HEK293 (cell line): Measurements from ENCODE around the gene TMOD1.

Source experiments
- CTCF ChIA-PET: fragments of 350-600 bp; formaldehyde crosslinking; extraction: SDS; loops from one replicate; lab custom pipeline; 2021; ENCODE audit warnings: antibody characterized with exemption; lab: Yijun Ruan, JAX
- POLR2A ChIA-PET: fragments of 300-600 bp; formaldehyde crosslinking; extraction: SDS; loops from one replicate; lab custom pipeline; 2020; ENCODE audit warnings: antibody characterized with exemption, inconsistent platforms; lab: Yijun Ruan, JAX
- H3K27ac ChIP-seq: fragments of 200-500 bp; sonication (Bioruptor generic); 2 replicates; pipeline ENCODE4 v1.5.1; 2014; ENCODE audit warnings: low read depth, low read length, control low read depth, inconsistent platforms; ENCODE audit errors: extremely low read depth
- H3K36me3 ChIP-seq, 2 experiments: fragments of 200-500 bp in 1 of 2; sonication (Bioruptor generic) in 1 of 2; 1 replicate in 1 of 2; 2 replicates in 1 of 2; pipeline ENCODE4 v1.5.1; 2014 to 2017; ENCODE audit warnings: inconsistent platforms in 2 of 2, low read length in 2 of 2; ENCODE audit not compliant: control insufficient read depth in 2 of 2, insufficient read depth in 1 of 2
- H3K4me1 ChIP-seq: fragments of 200-500 bp; sonication (Bioruptor generic); 2 replicates; pipeline ENCODE4 v1.5.1; 2014; ENCODE audit warnings: mild to moderate bottlenecking, low read length, inconsistent platforms; ENCODE audit not compliant: control insufficient read depth, insufficient read depth
- H3K4me3 ChIP-seq: 2 replicates; pipeline ENCODE4 v1.5.1; 2011; ENCODE audit warnings: low read depth, mild to moderate bottlenecking, control low read depth, low read length, moderate library complexity
- H3K9me3 ChIP-seq: fragments of 200-500 bp; sonication (Bioruptor generic); 2 replicates; pipeline ENCODE4 v1.5.1; 2014; ENCODE audit warnings: low read depth, low read length, inconsistent platforms; ENCODE audit not compliant: control insufficient read depth, insufficient read depth
- KLF9 ChIP-seq: fragments of 450-650 bp; formaldehyde crosslinking; IDR thresholded peaks from 2 replicates; pipeline ENCODE4 v1.5.1; 2016; ENCODE audit warnings: missing biosample characterization, missing genetic modification characterization, low read depth
- PRDM1 ChIP-seq: fragments of 450-650 bp; formaldehyde crosslinking; IDR thresholded peaks from 2 replicates; pipeline ENCODE4; 2016; ENCODE audit warnings: missing biosample characterization, missing genetic modification characterization
- SP7 ChIP-seq: fragments of 450-650 bp; formaldehyde crosslinking; IDR thresholded peaks from 2 replicates; pipeline ENCODE4 v1.5.1; 2016; ENCODE audit warnings: missing biosample characterization, missing genetic modification characterization
- WT1 ChIP-seq: fragments of 450-650 bp; formaldehyde crosslinking; IDR thresholded peaks from 2 replicates; pipeline ENCODE4 v1.5.1; 2016; ENCODE audit warnings: missing biosample characterization, missing genetic modification characterization
- ZNF132 ChIP-seq: fragments of 450-650 bp; formaldehyde crosslinking; IDR thresholded peaks from 2 replicates; pipeline ENCODE4 v1.5.1; 2017; ENCODE audit warnings: missing biosample characterization, missing genetic modification characterization, borderline replicate concordance
- ZNF24 ChIP-seq: fragments of 450-650 bp; formaldehyde crosslinking; IDR thresholded peaks from 2 replicates; pipeline ENCODE4 v1.5.1; 2016; ENCODE audit warnings: missing biosample characterization, missing genetic modification characterization
- ZNF248 ChIP-seq: fragments of 450-650 bp; formaldehyde crosslinking; IDR thresholded peaks from 2 replicates; pipeline ENCODE4 v1.5.1; 2017; ENCODE audit warnings: missing biosample characterization, missing genetic modification characterization
- ZNF292 ChIP-seq: fragments of 450-650 bp; formaldehyde crosslinking; IDR thresholded peaks from 2 replicates; pipeline ENCODE4 v1.5.1; 2016; ENCODE audit warnings: low read depth, missing biosample characterization, missing genetic modification characterization, borderline replicate concordance
- ZNF335 ChIP-seq: fragments of 450-650 bp; formaldehyde crosslinking; conservative IDR thresholded peaks from 2 replicates; pipeline ENCODE4 v1.5.1; 2016; ENCODE audit warnings: missing biosample characterization, missing genetic modification characterization
- ZNF624 ChIP-seq: fragments of 450-650 bp; formaldehyde crosslinking; IDR thresholded peaks from 2 replicates; pipeline ENCODE4 v1.5.1; 2017; ENCODE audit warnings: missing biosample characterization, missing genetic modification characterization
- ZNF629 ChIP-seq: fragments of 450-650 bp; formaldehyde crosslinking; IDR thresholded peaks from 2 replicates; pipeline ENCODE4 v1.5.1; 2017; ENCODE audit warnings: missing biosample characterization, missing genetic modification characterization
- ZNF677 ChIP-seq: fragments of 450-650 bp; IDR thresholded peaks from 2 replicates; pipeline ENCODE4 v1.5.0; 2018; ENCODE audit warnings: missing biosample characterization, mild to moderate bottlenecking, missing genetic modification characterization, moderate library complexity
- ZNF707 ChIP-seq: fragments of 450-650 bp; formaldehyde crosslinking; IDR thresholded peaks from 2 replicates; pipeline ENCODE4 v1.5.1; 2016; ENCODE audit warnings: missing biosample characterization, missing genetic modification characterization
- TF ChIP-seq, protein P1 (sequence below): fragments of 450-650 bp; IDR thresholded peaks from 2 replicates; pipeline ENCODE4 v1.5.1; 2018; ENCODE audit warnings: missing biosample characterization, mild to moderate bottlenecking, missing genetic modification characterization
- TF ChIP-seq, protein P2 (sequence below): fragments of 450-650 bp; formaldehyde crosslinking; optimal IDR thresholded peaks from 2 replicates; pipeline ENCODE3; 2016; ENCODE audit warnings: missing biosample characterization, mild to moderate bottlenecking, missing genetic modification characterization
- TF ChIP-seq, protein P3 (sequence below): fragments of 450-650 bp; formaldehyde crosslinking; IDR thresholded peaks from 2 replicates; pipeline ENCODE4 v1.5.1; 2016; ENCODE audit warnings: missing biosample characterization, missing genetic modification characterization
- TF ChIP-seq, protein P4 (sequence below): fragments of 450-650 bp; formaldehyde crosslinking; IDR thresholded peaks from 2 replicates; pipeline ENCODE4 v1.5.1; 2016; ENCODE audit warnings: missing biosample characterization, missing genetic modification characterization
- TF ChIP-seq, protein P5 (sequence below): fragments of 450-650 bp; formaldehyde crosslinking; IDR thresholded peaks from 2 replicates; pipeline ENCODE4 v1.5.1; 2016; ENCODE audit warnings: missing biosample characterization, missing genetic modification characterization
- TF ChIP-seq, protein P6 (sequence below): fragments of 450-650 bp; formaldehyde crosslinking; IDR thresholded peaks from 2 replicates; pipeline ENCODE4 v1.5.1; 2017; ENCODE audit warnings: missing biosample characterization, mild to moderate bottlenecking, missing genetic modification characterization, moderate library complexity
- TF ChIP-seq, protein P7 (sequence below): fragments of 450-650 bp; formaldehyde crosslinking; IDR thresholded peaks from 2 replicates; pipeline ENCODE4 v1.5.1; 2016; ENCODE audit warnings: missing biosample characterization, missing genetic modification characterization

The TMOD1 gene

DNA sequence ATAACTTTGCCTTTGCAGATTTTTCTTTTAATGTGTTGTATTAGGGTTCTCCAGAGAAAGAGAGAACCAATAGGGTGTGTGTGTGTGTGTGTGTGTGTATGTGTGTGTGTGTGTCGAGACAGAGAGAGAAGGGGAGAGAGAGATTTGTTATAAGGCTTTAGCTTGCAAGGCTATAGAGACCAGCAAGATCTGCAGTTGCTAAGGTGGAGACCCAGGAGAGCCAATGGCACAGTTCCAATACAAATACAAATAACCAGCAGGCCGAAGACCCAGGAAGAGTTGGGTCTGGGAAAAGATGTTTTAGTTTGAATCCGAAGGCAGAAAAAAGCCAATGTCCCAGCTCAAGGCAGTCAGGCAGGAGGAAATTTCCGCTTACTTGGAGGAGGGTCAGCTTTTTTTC is 23.0 kb downstream of the TMOD1 start:
- Histone ChIP-seq H3K36me3 (peaks cover 0 to 59% of the 10 kb centered on the region in 2 experiments; a peak in 1 of 3 replicates), H3K4me3 (no peak overlapping the region), H3K27ac (no peak overlapping the region; the same call in 1 of the 2 replicates), H3K4me1 (peaks cover 6% of the 10 kb centered on the region; the same call in 1 of the 2 replicates), H3K9me3 (no peaks in the 10 kb centered on the region)
- CTCF ChIA-PET, result interaction anchor here (0.6 to 1.3 kb wide), 3 partner anchors 23 to 339 kb away, joined by 3 read pairs; partner anchors contain the start of gene TMOD1
- TF ChIP-seq ZNF335 (tag by site-specific recombination), result no peak
- TF ChIP-seq, protein P1, sequence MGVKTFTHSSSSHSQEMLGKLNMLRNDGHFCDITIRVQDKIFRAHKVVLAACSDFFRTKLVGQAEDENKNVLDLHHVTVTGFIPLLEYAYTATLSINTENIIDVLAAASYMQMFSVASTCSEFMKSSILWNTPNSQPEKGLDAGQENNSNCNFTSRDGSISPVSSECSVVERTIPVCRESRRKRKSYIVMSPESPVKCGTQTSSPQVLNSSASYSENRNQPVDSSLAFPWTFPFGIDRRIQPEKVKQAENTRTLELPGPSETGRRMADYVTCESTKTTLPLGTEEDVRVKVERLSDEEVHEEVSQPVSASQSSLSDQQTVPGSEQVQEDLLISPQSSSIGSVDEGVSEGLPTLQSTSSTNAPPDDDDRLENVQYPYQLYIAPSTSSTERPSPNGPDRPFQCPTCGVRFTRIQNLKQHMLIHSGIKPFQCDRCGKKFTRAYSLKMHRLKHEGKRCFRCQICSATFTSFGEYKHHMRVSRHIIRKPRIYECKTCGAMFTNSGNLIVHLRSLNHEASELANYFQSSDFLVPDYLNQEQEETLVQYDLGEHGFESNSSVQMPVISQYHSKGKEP (tag by site-specific recombination), result no peak
- TF ChIP-seq, protein P2, sequence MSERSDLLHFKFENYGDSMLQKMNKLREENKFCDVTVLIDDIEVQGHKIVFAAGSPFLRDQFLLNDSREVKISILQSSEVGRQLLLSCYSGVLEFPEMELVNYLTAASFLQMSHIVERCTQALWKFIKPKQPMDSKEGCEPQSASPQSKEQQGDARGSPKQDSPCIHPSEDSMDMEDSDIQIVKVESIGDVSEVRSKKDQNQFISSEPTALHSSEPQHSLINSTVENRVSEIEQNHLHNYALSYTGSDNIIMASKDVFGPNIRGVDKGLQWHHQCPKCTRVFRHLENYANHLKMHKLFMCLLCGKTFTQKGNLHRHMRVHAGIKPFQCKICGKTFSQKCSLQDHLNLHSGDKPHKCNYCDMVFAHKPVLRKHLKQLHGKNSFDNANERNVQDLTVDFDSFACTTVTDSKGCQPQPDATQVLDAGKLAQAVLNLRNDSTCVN, result no peak
- no peak for TF ChIP-seq ZNF707 (tag by site-specific recombination)
- no peak for TF ChIP-seq ZNF248
- POLR2A ChIA-PET, result no interaction called here

DNA sequence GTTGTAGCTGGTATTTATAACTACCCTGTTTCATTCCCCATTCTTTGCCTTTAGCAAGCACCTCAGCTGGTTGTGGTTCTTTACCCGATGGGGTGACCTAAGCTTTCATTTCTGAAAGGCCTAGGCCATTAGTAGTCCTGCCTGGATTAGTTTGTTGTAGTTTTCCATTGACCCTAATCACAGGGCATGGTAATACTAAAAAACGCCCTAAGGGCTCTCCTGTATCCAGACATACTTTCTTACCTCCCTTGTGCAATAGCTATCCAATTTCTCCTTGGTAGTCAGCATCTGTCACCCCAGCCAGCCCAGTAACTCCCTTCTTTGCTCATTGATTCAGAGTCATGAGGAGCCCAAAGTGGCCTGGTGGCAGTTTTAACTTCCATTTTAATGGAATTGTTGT is 24.0 kb downstream of the TMOD1 start:
- no peak for TF ChIP-seq KLF9
- peak; percentile 71 for TF ChIP-seq SP7
- TF ChIP-seq ZNF677 (tag by site-specific recombination), result no peak
- TF ChIP-seq, protein P3, sequence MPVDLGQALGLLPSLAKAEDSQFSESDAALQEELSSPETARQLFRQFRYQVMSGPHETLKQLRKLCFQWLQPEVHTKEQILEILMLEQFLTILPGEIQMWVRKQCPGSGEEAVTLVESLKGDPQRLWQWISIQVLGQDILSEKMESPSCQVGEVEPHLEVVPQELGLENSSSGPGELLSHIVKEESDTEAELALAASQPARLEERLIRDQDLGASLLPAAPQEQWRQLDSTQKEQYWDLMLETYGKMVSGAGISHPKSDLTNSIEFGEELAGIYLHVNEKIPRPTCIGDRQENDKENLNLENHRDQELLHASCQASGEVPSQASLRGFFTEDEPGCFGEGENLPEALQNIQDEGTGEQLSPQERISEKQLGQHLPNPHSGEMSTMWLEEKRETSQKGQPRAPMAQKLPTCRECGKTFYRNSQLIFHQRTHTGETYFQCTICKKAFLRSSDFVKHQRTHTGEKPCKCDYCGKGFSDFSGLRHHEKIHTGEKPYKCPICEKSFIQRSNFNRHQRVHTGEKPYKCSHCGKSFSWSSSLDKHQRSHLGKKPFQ, result no peak
- no peak for TF ChIP-seq ZNF624 (tag by site-specific recombination)
- TF ChIP-seq, protein P4, sequence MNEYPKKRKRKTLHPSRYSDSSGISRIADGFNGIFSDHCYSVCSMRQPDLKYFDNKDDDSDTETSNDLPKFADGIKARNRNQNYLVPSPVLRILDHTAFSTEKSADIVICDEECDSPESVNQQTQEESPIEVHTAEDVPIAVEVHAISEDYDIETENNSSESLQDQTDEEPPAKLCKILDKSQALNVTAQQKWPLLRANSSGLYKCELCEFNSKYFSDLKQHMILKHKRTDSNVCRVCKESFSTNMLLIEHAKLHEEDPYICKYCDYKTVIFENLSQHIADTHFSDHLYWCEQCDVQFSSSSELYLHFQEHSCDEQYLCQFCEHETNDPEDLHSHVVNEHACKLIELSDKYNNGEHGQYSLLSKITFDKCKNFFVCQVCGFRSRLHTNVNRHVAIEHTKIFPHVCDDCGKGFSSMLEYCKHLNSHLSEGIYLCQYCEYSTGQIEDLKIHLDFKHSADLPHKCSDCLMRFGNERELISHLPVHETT (tag by site-specific recombination), result no peak
- TF ChIP-seq ZNF132 (tag by site-specific recombination), result no peak
- TF ChIP-seq, protein P5, sequence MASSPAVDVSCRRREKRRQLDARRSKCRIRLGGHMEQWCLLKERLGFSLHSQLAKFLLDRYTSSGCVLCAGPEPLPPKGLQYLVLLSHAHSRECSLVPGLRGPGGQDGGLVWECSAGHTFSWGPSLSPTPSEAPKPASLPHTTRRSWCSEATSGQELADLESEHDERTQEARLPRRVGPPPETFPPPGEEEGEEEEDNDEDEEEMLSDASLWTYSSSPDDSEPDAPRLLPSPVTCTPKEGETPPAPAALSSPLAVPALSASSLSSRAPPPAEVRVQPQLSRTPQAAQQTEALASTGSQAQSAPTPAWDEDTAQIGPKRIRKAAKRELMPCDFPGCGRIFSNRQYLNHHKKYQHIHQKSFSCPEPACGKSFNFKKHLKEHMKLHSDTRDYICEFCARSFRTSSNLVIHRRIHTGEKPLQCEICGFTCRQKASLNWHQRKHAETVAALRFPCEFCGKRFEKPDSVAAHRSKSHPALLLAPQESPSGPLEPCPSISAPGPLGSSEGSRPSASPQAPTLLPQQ, result no peak
- TF ChIP-seq WT1 (tag by site-specific recombination), result peak; percentile 55; the same call in 1 of the 2 replicates
- TF ChIP-seq ZNF24 (tag by site-specific recombination), result no peak
- no peak for TF ChIP-seq PRDM1
- TF ChIP-seq, protein P6, sequence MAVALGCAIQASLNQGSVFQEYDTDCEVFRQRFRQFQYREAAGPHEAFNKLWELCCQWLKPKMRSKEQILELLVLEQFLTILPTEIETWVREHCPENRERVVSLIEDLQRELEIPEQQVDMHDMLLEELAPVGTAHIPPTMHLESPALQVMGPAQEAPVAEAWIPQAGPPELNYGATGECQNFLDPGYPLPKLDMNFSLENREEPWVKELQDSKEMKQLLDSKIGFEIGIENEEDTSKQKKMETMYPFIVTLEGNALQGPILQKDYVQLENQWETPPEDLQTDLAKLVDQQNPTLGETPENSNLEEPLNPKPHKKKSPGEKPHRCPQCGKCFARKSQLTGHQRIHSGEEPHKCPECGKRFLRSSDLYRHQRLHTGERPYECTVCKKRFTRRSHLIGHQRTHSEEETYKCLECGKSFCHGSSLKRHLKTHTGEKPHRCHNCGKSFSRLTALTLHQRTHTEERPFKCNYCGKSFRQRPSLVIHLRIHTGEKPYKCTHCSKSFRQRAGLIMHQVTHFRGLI, result no peak
- TF ChIP-seq ZNF629 (tag by site-specific recombination), result peak; percentile 45; the same call in 1 of the 2 replicates
- TF ChIP-seq, protein P7, sequence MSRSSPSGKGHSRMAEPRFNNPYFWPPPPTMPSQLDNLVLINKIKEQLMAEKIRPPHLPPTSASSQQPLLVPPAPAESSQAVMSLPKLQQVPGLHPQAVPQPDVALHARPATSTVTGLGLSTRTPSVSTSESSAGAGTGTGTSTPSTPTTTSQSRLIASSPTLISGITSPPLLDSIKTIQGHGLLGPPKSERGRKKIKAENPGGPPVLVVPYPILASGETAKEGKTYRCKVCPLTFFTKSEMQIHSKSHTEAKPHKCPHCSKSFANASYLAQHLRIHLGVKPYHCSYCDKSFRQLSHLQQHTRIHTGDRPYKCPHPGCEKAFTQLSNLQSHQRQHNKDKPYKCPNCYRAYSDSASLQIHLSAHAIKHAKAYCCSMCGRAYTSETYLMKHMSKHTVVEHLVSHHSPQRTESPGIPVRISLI (tag by site-specific recombination), result no peak
- no peak for TF ChIP-seq ZNF292 (tag by site-specific recombination)
- no peak overlapping the region for H3K4me3 ChIP-seq
- H3K36me3 ChIP-seq, result peaks cover 0 to 57% of the 10 kb centered on the region in 2 experiments; a peak in 1 of 3 replicates
- CTCF ChIA-PET, result interaction anchor here (0.6 to 1.6 kb wide), 3 partner anchors 24 to 668 kb away, joined by 3 to 4 read pairs (median 4); partner anchors contain the start of gene TMOD1
- POLR2A ChIA-PET, result no interaction called here
- H3K4me1 ChIP-seq, result peaks cover 6% of the 10 kb centered on the region; the same call in 1 of the 2 replicates
- H3K27ac ChIP-seq, result no peak overlapping the region
- no peaks in the 10 kb centered on the region for H3K9me3 ChIP-seq
